H9 (cell line): ENCODE results near the gene NSUN7. TPM values are rescaled to one million over a fixed set of nuclear protein-coding genes. Genes with fewer than 3 reads are reported as not detected.

Source experiments
- DNase-seq: peaks from one replicate; pipeline ENCODE4 v3.0.0-alpha.2; 2017
- H2AFZ ChIP-seq: one replicate; pipeline ENCODE4 v1.6.1; 2013; ENCODE audit warnings: mild to moderate bottlenecking, low read length, control low read depth, moderate library complexity
- H2AK5ac ChIP-seq: 2 replicates; pipeline ENCODE4 v1.6.1; 2013; ENCODE audit warnings: low read length, control low read depth, mixed read lengths; ENCODE audit not compliant: insufficient read length
- H2BK120ac ChIP-seq: one replicate; pipeline ENCODE4 v1.6.1; 2013; ENCODE audit warnings: low read depth, mild to moderate bottlenecking, low read length, control low read depth, inconsistent platforms; ENCODE audit not compliant: poor library complexity, severe bottlenecking
- H2BK12ac ChIP-seq: 2 replicates; pipeline ENCODE4 v1.6.1; 2013; ENCODE audit warnings: low read length, control low read depth, mixed read lengths, low read depth; ENCODE audit not compliant: insufficient read length
- H2BK15ac ChIP-seq: 2 replicates; pipeline ENCODE4 v1.6.1; 2013; ENCODE audit warnings: low read depth, low read length, control low read depth
- H2BK20ac ChIP-seq: one replicate; pipeline ENCODE4 v1.6.1; 2013; ENCODE audit warnings: low read depth, mild to moderate bottlenecking, low read length, control low read depth, inconsistent platforms; ENCODE audit not compliant: poor library complexity, severe bottlenecking
- H2BK5ac ChIP-seq: 2 replicates; pipeline ENCODE4 v1.6.1; 2013; ENCODE audit warnings: low read length, control low read depth, mixed read lengths; ENCODE audit not compliant: insufficient read length
- H3K14ac ChIP-seq: 2 replicates; pipeline ENCODE4 v1.6.1; 2013; ENCODE audit warnings: low read length, control low read depth; ENCODE audit not compliant: insufficient read depth
- H3K18ac ChIP-seq: 2 replicates; pipeline ENCODE4 v1.6.1; 2013; ENCODE audit warnings: low read depth, mild to moderate bottlenecking, mixed read lengths, low read length, control low read depth; ENCODE audit not compliant: insufficient read length
- H3K23ac ChIP-seq: 2 replicates; pipeline ENCODE4 v1.6.1; 2013; ENCODE audit warnings: low read length, control low read depth, mixed read lengths, low read depth; ENCODE audit not compliant: insufficient read length
- H3K23me2 ChIP-seq: 2 replicates; pipeline ENCODE4 v1.6.1; 2013; ENCODE audit warnings: low read depth, mild to moderate bottlenecking, mixed read lengths, low read length, control low read depth; ENCODE audit not compliant: insufficient read length, poor library complexity, severe bottlenecking
- H3K27ac ChIP-seq: 2 replicates; pipeline ENCODE4 v1.5.1; 2013; ENCODE audit warnings: low read length, control low read depth, mixed read lengths, low read depth; ENCODE audit not compliant: insufficient read length
- H3K27me3 ChIP-seq: 2 replicates; pipeline ENCODE4 v1.6.1; 2013; ENCODE audit warnings: low read length, control low read depth, inconsistent platforms; ENCODE audit not compliant: insufficient read depth
- H3K4ac ChIP-seq: 2 replicates; pipeline ENCODE4 v1.6.1; 2013; ENCODE audit warnings: low read depth, mild to moderate bottlenecking, control low read depth, inconsistent platforms, low read length, moderate library complexity
- H3K4me1 ChIP-seq: 2 replicates; pipeline ENCODE4 v1.6.1; 2013; ENCODE audit warnings: low read length, control low read depth, inconsistent platforms; ENCODE audit not compliant: insufficient read depth
- H3K4me2 ChIP-seq: 2 replicates; pipeline ENCODE4 v1.6.1; 2013; ENCODE audit warnings: low read length, control low read depth, mixed read lengths; ENCODE audit not compliant: insufficient read length, insufficient read depth
- H3K56ac ChIP-seq: 2 replicates; pipeline ENCODE4 v1.6.1; 2013; ENCODE audit warnings: low read depth, mild to moderate bottlenecking, mixed read lengths, low read length, control low read depth; ENCODE audit not compliant: insufficient read length
- H3K79me1 ChIP-seq: 2 replicates; pipeline ENCODE4 v1.6.1; 2013; ENCODE audit warnings: low read depth, mild to moderate bottlenecking, moderate library complexity, low read length, control low read depth, inconsistent platforms; ENCODE audit not compliant: insufficient read depth, poor library complexity, severe bottlenecking
- H3K79me2 ChIP-seq: 2 replicates; pipeline ENCODE4 v1.6.1; 2013; ENCODE audit warnings: low read length, control low read depth, inconsistent platforms; ENCODE audit not compliant: insufficient read depth
- H3K9ac ChIP-seq: 2 replicates; pipeline ENCODE4 v1.6.1; 2013; ENCODE audit warnings: low read length, control low read depth, mixed read lengths; ENCODE audit not compliant: insufficient read length; ENCODE audit errors: extremely low read depth
- H3K9me3 ChIP-seq: one replicate; pipeline ENCODE4 v1.6.1; 2013; ENCODE audit warnings: low read depth, low read length, inconsistent platforms; ENCODE audit not compliant: control insufficient read depth
- H3T11ph ChIP-seq: one replicate; pipeline ENCODE4 v1.6.1; 2013; ENCODE audit warnings: mild to moderate bottlenecking, low read length, control low read depth, inconsistent platforms
- H4K20me1 ChIP-seq: one replicate; pipeline ENCODE4 v1.6.1; 2013; ENCODE audit not compliant: control insufficient read depth, insufficient read length, insufficient read depth
- H4K5ac ChIP-seq: 2 replicates; pipeline ENCODE4 v1.6.1; 2013; ENCODE audit warnings: low read depth, mild to moderate bottlenecking, mixed read lengths, low read length, control low read depth; ENCODE audit not compliant: insufficient read length
- H4K8ac ChIP-seq: replicated peaks from 2 replicates; pipeline ENCODE4 v1.6.1; 2013; ENCODE audit warnings: low read length, control low read depth, mixed read lengths, low read depth; ENCODE audit not compliant: insufficient read length
- H4K91ac ChIP-seq: 2 replicates; pipeline ENCODE4 v1.6.1; 2013; ENCODE audit warnings: low read depth, mild to moderate bottlenecking, moderate library complexity, mixed read lengths, low read length, control low read depth; ENCODE audit not compliant: insufficient read length
- H3K27ac Mint-ChIP-seq, 3 experiments: 2 replicates in 2 of 3; 3 replicates in 1 of 3; pipeline ENCODE4 v1.8.0; 2020 to 2021; ENCODE audit warnings: mixed read lengths in 3 of 3, mild to moderate bottlenecking in 1 of 3, moderate library complexity in 1 of 3
- H3K27me3 Mint-ChIP-seq: 2 replicates; pipeline ENCODE4 v1.8.0; 2021; ENCODE audit warnings: low read depth, mild to moderate bottlenecking, moderate library complexity, mixed read lengths
- H3K36me3 Mint-ChIP-seq, 3 experiments: 2 replicates in 2 of 3; 3 replicates in 1 of 3; pipeline ENCODE4 v1.8.0; 2020 to 2021; ENCODE audit warnings: low read depth in 3 of 3, mixed read lengths in 3 of 3; ENCODE audit not compliant: insufficient read depth in 1 of 3
- H3K4me1 Mint-ChIP-seq, 2 experiments: 2 replicates each; pipeline ENCODE4 v1.8.0; 2020; ENCODE audit warnings: mixed read lengths in 2 of 2
- H3K4me3 Mint-ChIP-seq, 2 experiments: 2 replicates in 1 of 2; 3 replicates in 1 of 2; pipeline ENCODE4 v1.8.0; 2020 to 2021; ENCODE audit warnings: mild to moderate bottlenecking in 2 of 2, mixed read lengths in 2 of 2, moderate library complexity in 1 of 2
- H3K9me3 Mint-ChIP-seq, 2 experiments: 2 replicates in 1 of 2; 3 replicates in 1 of 2; pipeline ENCODE4 v1.8.0; 2020; ENCODE audit warnings: mild to moderate bottlenecking in 2 of 2, mixed read lengths in 2 of 2, moderate library complexity in 1 of 2
- WGBS: extraction: QIAGEN DNeasy Blood & Tissue Kit; methylation state at CpG from one replicate; pipeline ENCODE4 v1.1.7; 2013; ENCODE audit warnings: missing lambda C conversion rate, low lambda C conversion rate, mixed read lengths; ENCODE audit not compliant: insufficient read length; ENCODE audit errors: extremely low coverage; 5-methylcytosine and 5-hydroxymethylcytosine counted together
- total RNA-seq: library from RNA; stranded (reverse); gene quantifications from 2 replicates; pipeline ENCODE4 v1.2.1, GENCODE V29; 2021
- TF ChIP-seq, protein P1 (sequence below): fragments of 200-600 bp; sonication (generic); conservative IDR thresholded peaks from 3 replicates; pipeline ENCODE4 v1.8.0; 2021; ENCODE audit warnings: antibody characterized with exemption, mild to moderate bottlenecking

Gene NSUN7
- total RNA-seq, 1 experiment from 2014 or later: 15.9 TPM

DNA sequence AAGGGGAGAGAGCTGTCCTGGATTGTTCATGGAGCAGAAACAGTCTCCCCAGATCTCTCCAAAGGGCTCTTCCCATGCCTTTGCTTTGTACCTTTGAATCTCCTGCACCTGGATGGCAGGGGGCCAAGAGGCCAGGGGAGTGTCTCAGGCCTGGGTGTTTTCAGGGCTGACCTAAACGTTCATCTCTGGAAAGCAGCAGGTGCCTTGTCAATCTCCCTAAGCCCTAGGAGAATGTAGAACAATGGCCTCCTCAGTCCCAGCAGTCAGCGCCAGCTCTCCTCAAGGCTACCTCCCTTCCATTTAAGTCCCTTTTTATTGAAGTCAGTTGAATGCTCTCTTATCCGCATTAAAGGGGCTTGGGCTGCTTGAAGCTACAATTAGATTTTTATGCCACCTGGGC lies 31.2 kb upstream of the NSUN7 start:
- H3K9me3 ChIP-seq: no peaks in the 10 kb centered on the region
- no peaks in the 10 kb centered on the region for H3K79me1 ChIP-seq
- H3T11ph ChIP-seq: no peak overlapping the region
- Mint-ChIP-seq H3K27ac (peak overlapping the region; percentile 13 to 78 (median 44); a peak in 6 of 7 replicates), H3K4me1 (peaks cover 22 to 25% of the 10 kb centered on the region in 2 experiments), H3K27me3 (no peaks in the 10 kb centered on the region), H3K9me3 (no peaks in the 10 kb centered on the region), H3K4me3 (0 out of 5 replicates have a peak overlapping the region, but pooled peaks of 1 of the 2 experiments have one; percentile 1), H3K36me3 (no peaks in the 10 kb centered on the region)
- H3K79me2 ChIP-seq: no peaks in the 10 kb centered on the region
- no peak overlapping the region for H3K14ac ChIP-seq
- H3K27me3 ChIP-seq: no peaks in the 10 kb centered on the region
- no peak overlapping the region for H4K91ac ChIP-seq
- no peak overlapping the region for H3K56ac ChIP-seq
- no peak overlapping the region for H3K23ac ChIP-seq
- H4K20me1 ChIP-seq: no peaks in the 10 kb centered on the region
- H2BK12ac ChIP-seq: no peak overlapping the region
- no peak overlapping the region for H4K5ac ChIP-seq
- H3K4me1 ChIP-seq: no peaks in the 10 kb centered on the region; the same call in 1 of the 2 replicates
- H2BK20ac ChIP-seq: no peak overlapping the region
- no peak overlapping the region for H3K4ac ChIP-seq
- no peaks in the 10 kb centered on the region for H3K23me2 ChIP-seq
- no peak overlapping the region for H3K18ac ChIP-seq
- no peak overlapping the region for H3K9ac ChIP-seq
- H2BK15ac ChIP-seq: no peak overlapping the region
- H3K4me2 ChIP-seq: no peak overlapping the region
- no peak overlapping the region for H2BK5ac ChIP-seq
- no peak overlapping the region for H2BK120ac ChIP-seq
- no peak overlapping the region for H3K27ac ChIP-seq
- TF ChIP-seq, protein P1, sequence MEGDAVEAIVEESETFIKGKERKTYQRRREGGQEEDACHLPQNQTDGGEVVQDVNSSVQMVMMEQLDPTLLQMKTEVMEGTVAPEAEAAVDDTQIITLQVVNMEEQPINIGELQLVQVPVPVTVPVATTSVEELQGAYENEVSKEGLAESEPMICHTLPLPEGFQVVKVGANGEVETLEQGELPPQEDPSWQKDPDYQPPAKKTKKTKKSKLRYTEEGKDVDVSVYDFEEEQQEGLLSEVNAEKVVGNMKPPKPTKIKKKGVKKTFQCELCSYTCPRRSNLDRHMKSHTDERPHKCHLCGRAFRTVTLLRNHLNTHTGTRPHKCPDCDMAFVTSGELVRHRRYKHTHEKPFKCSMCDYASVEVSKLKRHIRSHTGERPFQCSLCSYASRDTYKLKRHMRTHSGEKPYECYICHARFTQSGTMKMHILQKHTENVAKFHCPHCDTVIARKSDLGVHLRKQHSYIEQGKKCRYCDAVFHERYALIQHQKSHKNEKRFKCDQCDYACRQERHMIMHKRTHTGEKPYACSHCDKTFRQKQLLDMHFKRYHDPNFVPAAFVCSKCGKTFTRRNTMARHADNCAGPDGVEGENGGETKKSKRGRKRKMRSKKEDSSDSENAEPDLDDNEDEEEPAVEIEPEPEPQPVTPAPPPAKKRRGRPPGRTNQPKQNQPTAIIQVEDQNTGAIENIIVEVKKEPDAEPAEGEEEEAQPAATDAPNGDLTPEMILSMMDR: no peak
- DNase-seq: peak; percentile 39
- H2AK5ac ChIP-seq: no peak overlapping the region
- H2AFZ ChIP-seq: no peak overlapping the region
- no peak overlapping the region for H4K8ac ChIP-seq
- no CpG with 5 or more reads among the region's 3 CpGs for WGBS
